Neural cell (in vitro differentiated cells): ENCODE results near the gene CDK5R1. TPM values are rescaled to one million over a fixed set of nuclear protein-coding genes. Genes with fewer than 3 reads are reported as not detected.

Source experiments
- H2AFZ ChIP-seq: fragments of 200-600, 300-800 bp; sonication (generic), shearing (Covaris generic); 2 replicates; pipeline ENCODE4 v1.6.0; 2014; ENCODE audit warnings: low read depth, mild to moderate bottlenecking, antibody characterized with exemption, low read length, moderate library complexity
- H3F3A ChIP-seq: fragments of 200-600 bp; shearing (Covaris generic); 2 replicates; pipeline ENCODE4 v1.6.1; 2016; ENCODE audit warnings: mild to moderate bottlenecking, moderate library complexity, mixed read lengths, antibody characterized with exemption, low read length; ENCODE audit not compliant: insufficient read depth, poor library complexity, severe bottlenecking
- H3K27ac ChIP-seq: fragments of 200-600, 300-800 bp; sonication (generic), shearing (Covaris generic); 2 replicates; pipeline ENCODE4 v1.5.1; 2014; ENCODE audit warnings: mild to moderate bottlenecking, low read length, moderate library complexity
- H3K27me3 ChIP-seq: fragments of 300-800, 200-600 bp; sonication (generic), shearing (Covaris generic); 2 replicates; pipeline ENCODE4 v1.6.0; 2014; ENCODE audit warnings: mild to moderate bottlenecking, low read depth, low read length, moderate library complexity; ENCODE audit not compliant: insufficient read depth
- H3K36me3 ChIP-seq: fragments of 300-800, 200-600 bp; sonication (generic), shearing (Covaris generic); 2 replicates; pipeline ENCODE4 v1.5.1; 2014; ENCODE audit warnings: mild to moderate bottlenecking, antibody characterized with exemption, low read length, moderate library complexity; ENCODE audit not compliant: insufficient read depth
- H3K4me2 ChIP-seq: fragments of 300-800, 200-600 bp; sonication (generic), shearing (Covaris generic); 2 replicates; pipeline ENCODE4 v1.6.0; 2014; ENCODE audit warnings: mild to moderate bottlenecking, low read length
- H3K4me3 ChIP-seq: fragments of 300-800, 200-600 bp; sonication (generic), shearing (Covaris generic); 2 replicates; pipeline ENCODE4 v1.5.1; 2014; ENCODE audit warnings: mild to moderate bottlenecking, low read length, moderate library complexity
- H3K79me2 ChIP-seq: fragments of 200-600 bp; shearing (Covaris generic); replicated peaks from 2 replicates; pipeline ENCODE4 v1.6.0; 2014; ENCODE audit warnings: mild to moderate bottlenecking, low read length, moderate library complexity; ENCODE audit not compliant: insufficient read depth
- H3K9ac ChIP-seq: fragments of 300-800, 200-600 bp; sonication (generic), shearing (Covaris generic); 2 replicates; pipeline ENCODE4 v1.6.1; 2016; ENCODE audit warnings: mild to moderate bottlenecking, low read length, mixed read lengths
- H3K9me2 ChIP-seq: fragments of 200-600 bp; shearing (Covaris generic); 2 replicates; pipeline ENCODE4 v1.6.1; 2016; ENCODE audit warnings: mild to moderate bottlenecking, low read length, mixed read lengths; ENCODE audit not compliant: insufficient read depth
- H3K9me3 ChIP-seq: fragments of 200-600, 300-800 bp; sonication (generic), shearing (Covaris generic); 2 replicates; pipeline ENCODE4 v1.6.1; 2016; ENCODE audit warnings: mild to moderate bottlenecking, mixed run types, low read length, moderate library complexity, mixed read lengths
- H4K20me1 ChIP-seq: fragments of 200-600 bp; shearing (Covaris generic); 2 replicates; pipeline ENCODE4 v1.6.1; 2016; ENCODE audit warnings: mild to moderate bottlenecking, mixed run types; ENCODE audit not compliant: insufficient read depth
- EP300 ChIP-seq: fragments of 450-650 bp; conservative IDR thresholded peaks from 2 replicates; pipeline ENCODE4 v1.6.1; 2014; ENCODE audit warnings: antibody characterized with exemption, mild to moderate bottlenecking, moderate library complexity; ENCODE audit not compliant: poor library complexity, severe bottlenecking
- EZH2 ChIP-seq: fragments of 200-600, 300-800 bp; shearing (Covaris generic), sonication (generic); IDR thresholded peaks from 2 replicates; pipeline ENCODE4 v1.6.1; 2014; ENCODE audit warnings: antibody characterized with exemption, low read length, borderline replicate concordance, mild to moderate bottlenecking; ENCODE audit not compliant: insufficient read depth, poor library complexity, severe bottlenecking
- MXI1 ChIP-seq: fragments of 450-650 bp; conservative IDR thresholded peaks from 2 replicates; pipeline ENCODE4 v1.6.1; 2014; ENCODE audit warnings: antibody characterized with exemption, mild to moderate bottlenecking; ENCODE audit not compliant: poor library complexity, severe bottlenecking
- POLR2AphosphoS5 ChIP-seq: IDR thresholded peaks from 2 replicates; pipeline ENCODE4 v1.6.1; 2012
- RAD21 ChIP-seq: fragments of 450-650 bp; conservative IDR thresholded peaks from 2 replicates; pipeline ENCODE4 v1.6.1; 2014; ENCODE audit warnings: antibody characterized with exemption, mild to moderate bottlenecking, moderate library complexity
- SMC3 ChIP-seq: fragments of 450-650 bp; conservative IDR thresholded peaks from 2 replicates; pipeline ENCODE4 v1.6.1; 2014; ENCODE audit warnings: antibody characterized with exemption, mild to moderate bottlenecking, moderate library complexity; ENCODE audit not compliant: poor library complexity
- TAF1 ChIP-seq: IDR thresholded peaks from 2 replicates; pipeline ENCODE4 v1.6.1; 2012; ENCODE audit warnings: low read depth
- polyA plus RNA-seq: library from polyadenylated mRNA; depleted of rRNA; stranded (reverse); fragments of >200 nt; gene quantifications from 2 replicates; pipeline ENCODE4 v1.2.3, GENCODE V29; 2014
- TF ChIP-seq, protein P1 (sequence below): fragments of 450-650 bp; IDR thresholded peaks from 2 replicates; pipeline ENCODE4 v1.5.1; 2014; ENCODE audit warnings: antibody characterized with exemption, mild to moderate bottlenecking, moderate library complexity; ENCODE audit not compliant: poor library complexity, severe bottlenecking
- TF ChIP-seq, protein P2 (sequence below): IDR thresholded peaks from 2 replicates; pipeline ENCODE4 v1.6.1; 2012; ENCODE audit warnings: borderline replicate concordance

CDK5R1 gene
- polyA plus RNA-seq, 1 donor from 2014 or later: 199 TPM

DNA sequence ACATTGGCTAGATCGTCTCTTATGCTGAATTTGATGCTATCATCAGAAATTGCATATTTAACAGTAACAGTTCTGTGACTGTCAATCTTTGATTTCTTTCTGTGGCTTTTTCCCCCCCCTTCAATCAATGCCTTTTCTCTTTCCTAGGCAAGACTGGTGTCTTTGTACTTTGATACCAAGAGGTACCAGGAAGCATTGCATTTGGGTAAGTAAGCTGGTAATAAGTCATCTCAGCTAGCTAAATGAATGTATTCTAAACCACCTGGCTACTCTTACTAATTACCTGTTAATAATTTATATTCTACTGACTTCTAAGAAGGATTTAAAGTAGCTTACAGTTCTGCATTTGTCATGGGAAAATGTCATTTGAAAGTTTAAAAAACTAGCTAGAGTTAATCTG, 22.4 kb upstream of the CDK5R1 start:
- H3K9me3 ChIP-seq: no peaks in the 10 kb centered on the region
- no peak overlapping the region for H2AFZ ChIP-seq
- no peaks in the 10 kb centered on the region for H3K27me3 ChIP-seq
- H3K4me3 ChIP-seq: no peak overlapping the region
- H3F3A ChIP-seq: no peaks in the 10 kb centered on the region
- no peak overlapping the region for H3K27ac ChIP-seq
- no peaks in the 10 kb centered on the region for H3K9me2 ChIP-seq
- TF ChIP-seq MXI1: no peak
- no peak for TF ChIP-seq POLR2AphosphoS5
- TF ChIP-seq, protein P1, sequence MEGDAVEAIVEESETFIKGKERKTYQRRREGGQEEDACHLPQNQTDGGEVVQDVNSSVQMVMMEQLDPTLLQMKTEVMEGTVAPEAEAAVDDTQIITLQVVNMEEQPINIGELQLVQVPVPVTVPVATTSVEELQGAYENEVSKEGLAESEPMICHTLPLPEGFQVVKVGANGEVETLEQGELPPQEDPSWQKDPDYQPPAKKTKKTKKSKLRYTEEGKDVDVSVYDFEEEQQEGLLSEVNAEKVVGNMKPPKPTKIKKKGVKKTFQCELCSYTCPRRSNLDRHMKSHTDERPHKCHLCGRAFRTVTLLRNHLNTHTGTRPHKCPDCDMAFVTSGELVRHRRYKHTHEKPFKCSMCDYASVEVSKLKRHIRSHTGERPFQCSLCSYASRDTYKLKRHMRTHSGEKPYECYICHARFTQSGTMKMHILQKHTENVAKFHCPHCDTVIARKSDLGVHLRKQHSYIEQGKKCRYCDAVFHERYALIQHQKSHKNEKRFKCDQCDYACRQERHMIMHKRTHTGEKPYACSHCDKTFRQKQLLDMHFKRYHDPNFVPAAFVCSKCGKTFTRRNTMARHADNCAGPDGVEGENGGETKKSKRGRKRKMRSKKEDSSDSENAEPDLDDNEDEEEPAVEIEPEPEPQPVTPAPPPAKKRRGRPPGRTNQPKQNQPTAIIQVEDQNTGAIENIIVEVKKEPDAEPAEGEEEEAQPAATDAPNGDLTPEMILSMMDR: no peak
- TF ChIP-seq, protein P2, sequence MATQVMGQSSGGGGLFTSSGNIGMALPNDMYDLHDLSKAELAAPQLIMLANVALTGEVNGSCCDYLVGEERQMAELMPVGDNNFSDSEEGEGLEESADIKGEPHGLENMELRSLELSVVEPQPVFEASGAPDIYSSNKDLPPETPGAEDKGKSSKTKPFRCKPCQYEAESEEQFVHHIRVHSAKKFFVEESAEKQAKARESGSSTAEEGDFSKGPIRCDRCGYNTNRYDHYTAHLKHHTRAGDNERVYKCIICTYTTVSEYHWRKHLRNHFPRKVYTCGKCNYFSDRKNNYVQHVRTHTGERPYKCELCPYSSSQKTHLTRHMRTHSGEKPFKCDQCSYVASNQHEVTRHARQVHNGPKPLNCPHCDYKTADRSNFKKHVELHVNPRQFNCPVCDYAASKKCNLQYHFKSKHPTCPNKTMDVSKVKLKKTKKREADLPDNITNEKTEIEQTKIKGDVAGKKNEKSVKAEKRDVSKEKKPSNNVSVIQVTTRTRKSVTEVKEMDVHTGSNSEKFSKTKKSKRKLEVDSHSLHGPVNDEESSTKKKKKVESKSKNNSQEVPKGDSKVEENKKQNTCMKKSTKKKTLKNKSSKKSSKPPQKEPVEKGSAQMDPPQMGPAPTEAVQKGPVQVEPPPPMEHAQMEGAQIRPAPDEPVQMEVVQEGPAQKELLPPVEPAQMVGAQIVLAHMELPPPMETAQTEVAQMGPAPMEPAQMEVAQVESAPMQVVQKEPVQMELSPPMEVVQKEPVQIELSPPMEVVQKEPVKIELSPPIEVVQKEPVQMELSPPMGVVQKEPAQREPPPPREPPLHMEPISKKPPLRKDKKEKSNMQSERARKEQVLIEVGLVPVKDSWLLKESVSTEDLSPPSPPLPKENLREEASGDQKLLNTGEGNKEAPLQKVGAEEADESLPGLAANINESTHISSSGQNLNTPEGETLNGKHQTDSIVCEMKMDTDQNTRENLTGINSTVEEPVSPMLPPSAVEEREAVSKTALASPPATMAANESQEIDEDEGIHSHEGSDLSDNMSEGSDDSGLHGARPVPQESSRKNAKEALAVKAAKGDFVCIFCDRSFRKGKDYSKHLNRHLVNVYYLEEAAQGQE: no peak
- TF ChIP-seq TAF1: no peak
- no peak for TF ChIP-seq EZH2
- TF ChIP-seq RAD21: no peak
- no peak for TF ChIP-seq EP300
- no peak for TF ChIP-seq SMC3
- H3K9ac ChIP-seq: no peak overlapping the region
- H3K79me2 ChIP-seq: no peaks in the 10 kb centered on the region
- no peaks in the 10 kb centered on the region for H3K36me3 ChIP-seq
- H3K4me2 ChIP-seq: no peak overlapping the region
- no peaks in the 10 kb centered on the region for H4K20me1 ChIP-seq

DNA sequence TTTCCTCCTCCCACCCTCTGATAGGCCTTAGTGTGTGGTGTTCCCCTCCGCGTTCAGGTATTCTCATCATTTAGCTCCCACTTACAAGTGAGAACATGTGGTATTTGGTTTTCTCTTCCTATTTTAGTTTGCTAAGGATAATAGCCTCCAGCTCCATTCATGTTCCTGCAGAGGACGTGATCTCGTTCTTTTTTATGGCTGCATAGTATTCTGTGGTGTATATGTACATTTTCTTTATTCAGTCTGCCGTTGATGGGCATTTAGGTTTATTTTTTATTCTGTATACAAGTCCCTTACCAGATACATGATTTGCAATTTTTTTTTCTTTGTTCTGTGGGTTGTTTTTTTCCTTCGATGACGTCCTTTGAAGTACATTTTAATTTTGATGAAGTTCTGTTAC, 18.8 kb upstream of the CDK5R1 start:
- Histone ChIP-seq H3K9ac (no peak overlapping the region), H3F3A (no peaks in the 10 kb centered on the region), H3K9me3 (no peaks in the 10 kb centered on the region), H3K9me2 (no peaks in the 10 kb centered on the region), H3K79me2 (no peaks in the 10 kb centered on the region), H3K27ac (no peak overlapping the region), H3K27me3 (no peaks in the 10 kb centered on the region), H3K36me3 (no peaks in the 10 kb centered on the region), H3K4me2 (no peak overlapping the region), H2AFZ (no peak overlapping the region), H4K20me1 (no peaks in the 10 kb centered on the region), H3K4me3 (no peak overlapping the region)
- no peak for TF ChIP-seq SMC3
- TF ChIP-seq MXI1: no peak
- no peak for TF ChIP-seq RAD21
- TF ChIP-seq, protein P1: no peak
- no peak for TF ChIP-seq TAF1
- TF ChIP-seq POLR2AphosphoS5: no peak
- no peak for TF ChIP-seq EZH2
- TF ChIP-seq EP300: no peak
- TF ChIP-seq, protein P2: no peak
